ENCODE measurements around the gene NPW. TPM values are rescaled to one million over a fixed set of nuclear protein-coding genes. Genes with fewer than 3 reads are reported as not detected.
"Not testable (repeated sequence)": the region's sequence is repeated elsewhere in the genome, so short reads cannot be mapped to it uniquely, and the experiment has no call there.

NPW gene
- total RNA-seq, 2 experiments from 2014 or later: 29.1 to 34.2 TPM

DNA sequence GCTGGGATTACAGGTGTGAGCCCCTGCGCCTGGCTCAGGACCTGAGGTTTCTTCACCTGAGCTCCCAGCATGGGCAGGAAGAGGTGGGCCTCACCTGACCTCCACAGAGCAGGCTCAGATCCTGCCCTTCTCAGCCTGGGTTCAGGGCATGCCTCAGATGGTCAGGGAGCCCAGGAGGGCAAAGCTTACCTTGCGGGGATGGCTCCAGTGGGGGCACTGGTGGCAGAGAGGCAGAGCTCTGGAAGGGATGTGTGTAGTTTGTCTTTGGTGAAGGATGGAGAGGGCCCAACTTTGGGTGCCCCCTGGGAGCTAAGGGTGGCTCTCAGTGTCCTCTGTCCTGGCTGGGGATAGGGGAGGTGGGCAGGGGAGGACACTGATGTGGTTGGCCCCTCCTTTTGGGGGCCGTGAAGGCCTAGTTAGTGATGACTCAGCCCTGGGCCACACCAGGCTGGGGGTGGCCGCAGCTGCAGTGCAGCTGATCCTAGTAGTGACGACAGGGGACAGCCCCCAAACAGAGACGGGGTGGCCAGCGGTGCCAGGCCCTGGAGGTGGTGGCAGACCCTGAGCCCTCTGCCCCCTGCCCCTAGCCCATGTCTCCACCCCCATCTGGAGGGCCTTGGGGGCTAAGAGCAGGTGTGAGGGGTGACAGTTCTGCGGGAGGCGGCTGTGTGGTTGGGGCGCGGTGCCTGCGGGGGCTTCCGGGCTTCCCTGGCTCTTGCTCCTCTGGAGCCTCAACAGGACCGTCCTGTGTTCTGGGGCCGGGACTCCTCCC, 12.9 kb downstream of the NPW start:
- DNase-seq: no peak
- peaks cover 1% of the 10 kb centered on the region for H3K27me3 Mint-ChIP-seq

DNA sequence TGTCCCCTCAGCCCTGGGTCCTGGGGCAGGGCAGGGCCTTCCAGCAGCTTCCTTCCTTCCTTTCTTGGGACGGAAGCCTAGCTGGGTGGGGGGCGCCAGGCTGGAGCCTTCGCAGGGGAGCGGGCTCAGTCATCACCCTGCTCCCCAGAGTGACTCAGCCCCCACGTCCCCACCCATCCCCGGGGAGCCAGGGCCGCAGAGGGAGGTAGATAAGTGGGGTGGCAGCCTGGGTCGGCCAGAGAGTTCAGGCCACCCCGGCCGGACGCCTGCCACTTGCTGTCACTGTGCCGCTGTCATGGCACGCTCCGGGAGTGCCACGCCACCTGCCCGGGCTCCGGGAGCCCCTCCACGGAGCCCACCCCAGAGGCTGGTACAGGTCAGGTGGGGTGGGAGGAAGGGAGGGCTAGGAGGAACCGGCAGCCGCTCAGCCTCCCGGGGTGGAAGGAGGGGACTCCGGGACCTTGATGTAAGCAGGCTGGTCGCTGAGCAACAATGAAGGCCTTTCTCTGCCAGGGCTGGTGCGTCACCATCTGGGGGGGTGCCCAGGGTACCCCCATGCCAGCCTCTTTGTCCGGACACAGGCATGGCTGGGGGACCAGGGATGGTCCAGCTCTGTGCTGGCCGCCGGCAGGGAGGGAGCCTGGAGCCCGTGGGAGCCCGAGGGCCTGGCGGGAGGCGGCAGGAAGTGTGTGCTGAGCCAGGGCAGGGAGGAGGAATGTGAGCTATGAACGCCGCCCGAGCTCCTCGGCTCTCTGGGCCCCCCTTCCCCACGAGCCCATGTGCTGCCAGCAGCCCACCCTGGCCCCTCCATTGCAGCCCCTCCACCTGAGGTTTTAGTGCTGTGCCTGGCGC, 13.7 kb downstream of the NPW start:
- Mint-ChIP-seq H3K4me1 (no peaks in the 10 kb centered on the region), H3K27ac (no peak overlapping the region), H3K4me3 (peak overlapping the region; percentile 29), H3K27me3 (no peaks in the 10 kb centered on the region), H3K36me3 (no peaks in the 10 kb centered on the region), H3K9me3 (no peaks in the 10 kb centered on the region)
- DNase-seq: no peak

More for the DNA sequence above, 12.9 kb downstream of the NPW start:
- Mint-ChIP-seq H3K4me3 (no peak overlapping the region), H3K27ac (no peak overlapping the region), H3K9me3 (no peaks in the 10 kb centered on the region), H3K4me1 (no peaks in the 10 kb centered on the region), H3K36me3 (no peaks in the 10 kb centered on the region)

DNA sequence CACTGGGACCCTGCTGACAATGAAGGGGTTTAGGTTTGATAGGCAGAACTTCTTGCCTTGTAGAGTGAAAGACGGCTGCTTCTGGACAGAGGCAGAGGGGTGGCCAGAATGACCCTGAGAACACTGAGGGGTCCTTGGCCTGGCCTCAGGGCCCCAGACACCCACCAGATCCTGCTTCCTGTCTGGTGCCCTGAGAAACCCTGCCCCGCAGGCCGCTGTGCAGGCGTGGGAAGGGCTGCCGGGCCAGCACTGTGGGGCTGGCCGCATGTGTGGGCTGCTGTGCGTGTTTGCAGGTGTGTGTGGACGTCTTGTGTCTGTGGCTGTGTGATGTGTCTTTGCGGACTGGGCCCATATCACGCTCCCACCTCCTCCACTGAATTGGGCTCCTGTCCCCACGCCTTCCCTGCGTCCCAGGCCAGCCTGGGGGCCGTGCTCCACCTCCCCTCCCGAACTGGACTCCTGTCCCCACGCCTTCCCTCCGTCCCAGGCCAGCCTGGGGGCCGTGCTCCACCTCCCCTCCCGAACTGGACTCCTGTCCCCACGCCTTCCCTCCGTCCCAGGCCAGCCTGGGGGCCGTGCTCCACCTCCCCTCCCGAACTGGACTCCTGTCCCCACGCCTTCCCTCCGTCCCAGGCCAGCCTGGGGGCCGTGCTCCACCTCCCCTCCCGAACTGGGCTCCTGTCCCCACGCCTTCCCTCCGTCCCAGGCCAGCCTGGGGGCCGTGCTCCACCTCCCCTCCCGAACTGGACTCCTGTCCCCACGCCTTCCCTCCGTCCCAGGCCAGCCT, 14.5 kb downstream of the NPW start:
- not testable (repeated sequence) for H3K4me1 Mint-ChIP-seq

DNA sequence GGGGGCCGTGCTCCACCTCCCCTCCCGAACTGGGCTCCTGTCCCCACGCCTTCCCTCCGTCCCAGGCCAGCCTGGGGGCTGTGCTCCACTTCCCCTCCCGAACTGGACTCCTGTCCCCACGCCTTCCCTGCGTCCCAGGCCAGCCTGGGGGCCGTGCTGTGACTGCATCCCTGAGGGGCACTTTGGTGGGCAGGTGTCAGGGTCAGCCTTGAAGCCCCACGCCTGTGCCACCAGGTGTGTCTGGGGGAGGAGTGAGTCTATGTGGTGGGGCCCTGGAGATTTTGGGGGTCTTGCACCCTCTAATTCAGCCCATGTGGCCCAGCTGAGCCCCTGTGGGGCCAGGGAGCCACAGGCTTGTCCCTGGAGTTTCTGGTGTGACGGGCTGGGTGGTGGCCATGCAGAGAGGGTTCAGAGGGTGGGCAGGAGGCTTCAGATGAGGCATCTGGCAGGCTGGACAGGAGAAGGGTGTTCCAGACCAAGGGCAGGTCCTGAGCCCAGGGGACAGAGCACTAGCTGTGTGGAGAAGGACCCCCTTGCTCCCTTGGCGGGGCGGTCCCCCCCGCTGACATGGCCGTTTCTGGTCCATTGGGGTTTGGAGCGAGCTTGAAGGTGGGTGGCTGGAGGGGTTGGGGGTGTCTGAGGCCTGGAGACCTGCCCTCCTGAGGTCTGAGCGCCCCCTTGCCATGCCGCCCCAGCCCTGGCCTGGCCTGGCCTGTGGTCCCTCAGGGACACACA, 15.3 kb downstream of the NPW start:
- Mint-ChIP-seq H3K4me3 (peak overlapping the region; percentile 7), H3K36me3 (no peaks in the 10 kb centered on the region), H3K9me3 (no peaks in the 10 kb centered on the region), H3K27ac (no peak overlapping the region), H3K27me3 (no peaks in the 10 kb centered on the region), H3K4me1 (no peaks in the 10 kb centered on the region)
- no peak for DNase-seq

More for the DNA sequence above, 14.5 kb downstream of the NPW start:
- not testable (repeated sequence) for H3K9me3 Mint-ChIP-seq, H3K27me3 Mint-ChIP-seq, DNase-seq, H3K27ac Mint-ChIP-seq, H3K36me3 Mint-ChIP-seq
- peak overlapping the region; percentile 29 for H3K4me3 Mint-ChIP-seq

DNA sequence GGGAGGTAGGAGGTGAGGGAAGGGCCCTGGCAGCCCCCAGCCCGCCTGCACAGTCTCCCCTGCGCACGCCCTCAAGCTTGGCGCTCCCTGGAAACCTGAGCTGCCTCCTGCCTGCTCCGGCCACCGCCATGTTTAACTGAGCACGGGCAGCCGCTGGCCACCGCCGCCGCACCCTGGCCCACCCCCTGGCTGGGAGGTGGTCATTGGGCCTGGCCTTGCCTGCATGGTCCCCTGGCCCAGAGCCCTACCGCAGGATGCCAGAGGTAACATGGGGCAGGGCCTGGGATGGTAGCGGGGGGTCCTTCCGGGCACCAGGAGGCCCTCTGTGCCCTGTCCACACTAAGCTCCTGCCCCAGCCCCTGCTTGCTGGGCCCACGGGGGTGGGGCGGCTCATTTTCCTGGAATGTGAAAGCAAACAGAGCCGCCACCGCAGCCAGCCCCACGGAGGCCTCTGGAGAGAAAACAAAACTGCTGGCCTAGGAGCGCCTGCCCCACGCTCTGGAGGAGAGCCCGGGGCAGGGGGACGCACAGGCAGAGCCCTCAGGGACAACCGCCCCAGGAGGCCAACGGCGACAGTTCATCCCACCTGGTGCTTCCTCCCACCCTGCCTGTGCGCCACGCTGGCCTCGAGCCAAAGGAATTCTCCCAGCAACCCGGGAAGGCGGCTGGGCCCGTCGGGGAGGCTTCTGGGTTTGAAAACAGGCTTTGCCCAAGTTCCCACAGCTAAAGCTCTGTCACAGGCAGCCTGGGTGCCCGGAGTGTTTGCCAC, 16.0 kb downstream of the NPW start:
- H3K4me3 Mint-ChIP-seq: no peak overlapping the region
- H3K9me3 Mint-ChIP-seq: no peaks in the 10 kb centered on the region
- no peaks in the 10 kb centered on the region for H3K36me3 Mint-ChIP-seq
- no peaks in the 10 kb centered on the region for H3K27me3 Mint-ChIP-seq
- no peak for DNase-seq
- no peak overlapping the region for H3K27ac Mint-ChIP-seq
- H3K4me1 Mint-ChIP-seq: no peaks in the 10 kb centered on the region

DNA sequence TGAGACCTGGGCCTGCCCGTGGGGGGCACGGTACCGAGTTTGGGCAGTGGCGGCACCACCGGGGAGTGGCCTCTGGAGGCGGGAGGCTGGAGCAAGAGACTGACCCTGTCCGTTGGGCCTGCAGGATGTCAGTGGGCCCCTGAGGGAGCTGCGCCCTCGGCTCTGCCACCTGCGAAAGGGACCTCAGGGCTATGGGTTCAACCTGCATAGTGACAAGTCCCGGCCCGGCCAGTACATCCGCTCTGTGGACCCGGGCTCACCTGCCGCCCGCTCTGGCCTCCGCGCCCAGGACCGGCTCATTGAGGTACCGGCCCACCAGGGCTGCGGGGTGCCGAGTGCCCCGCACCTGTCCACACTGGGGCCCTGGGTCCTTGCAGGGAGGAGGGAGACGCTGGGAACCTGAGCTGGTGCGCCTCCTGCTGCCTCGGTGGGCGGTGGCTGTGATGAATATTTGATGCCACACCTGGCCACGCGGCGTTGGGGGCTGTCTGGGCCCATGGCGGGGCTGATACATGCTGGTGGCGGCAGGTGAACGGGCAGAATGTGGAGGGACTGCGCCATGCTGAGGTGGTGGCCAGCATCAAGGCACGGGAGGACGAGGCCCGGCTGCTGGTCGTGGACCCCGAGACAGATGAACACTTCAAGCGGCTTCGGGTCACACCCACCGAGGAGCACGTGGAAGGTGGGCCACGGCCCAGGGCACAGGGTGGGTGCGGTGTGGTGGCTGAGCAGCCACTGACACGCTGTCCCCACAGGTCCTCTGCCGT, 16.8 kb downstream of the NPW start:
- no peaks in the 10 kb centered on the region for H3K36me3 Mint-ChIP-seq
- no peak overlapping the region for H3K27ac Mint-ChIP-seq
- no peaks in the 10 kb centered on the region for H3K9me3 Mint-ChIP-seq
- H3K4me3 Mint-ChIP-seq: no peak overlapping the region
- DNase-seq: no peak
- H3K4me1 Mint-ChIP-seq: no peaks in the 10 kb centered on the region
- no peaks in the 10 kb centered on the region for H3K27me3 Mint-ChIP-seq

DNA sequence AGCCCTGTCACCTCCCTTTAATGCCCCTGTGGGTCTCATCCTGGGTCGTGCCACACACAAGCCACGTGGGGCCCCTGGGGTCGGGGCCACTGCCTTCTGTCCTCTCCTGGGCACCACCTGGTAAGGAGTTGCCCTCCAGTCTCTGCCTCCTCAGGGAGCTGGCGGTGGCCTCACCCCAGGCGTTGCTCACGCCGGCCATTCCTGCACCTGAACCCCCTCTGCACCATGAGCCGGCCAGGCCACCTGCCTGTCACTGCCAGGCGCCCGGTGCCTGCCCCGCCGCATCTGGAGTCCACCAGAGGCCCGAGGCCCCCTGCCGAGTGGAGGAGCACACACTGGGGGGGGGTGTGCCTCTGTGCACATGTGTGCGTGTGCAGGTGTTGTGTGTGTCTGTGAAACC, 17.5 kb downstream of the NPW start:
- Mint-ChIP-seq H3K27me3 (no peaks in the 10 kb centered on the region), H3K4me3 (no peak overlapping the region), H3K36me3 (no peaks in the 10 kb centered on the region), H3K4me1 (no peaks in the 10 kb centered on the region), H3K9me3 (no peaks in the 10 kb centered on the region), H3K27ac (no peak overlapping the region)
- DNase-seq: no peak

DNA sequence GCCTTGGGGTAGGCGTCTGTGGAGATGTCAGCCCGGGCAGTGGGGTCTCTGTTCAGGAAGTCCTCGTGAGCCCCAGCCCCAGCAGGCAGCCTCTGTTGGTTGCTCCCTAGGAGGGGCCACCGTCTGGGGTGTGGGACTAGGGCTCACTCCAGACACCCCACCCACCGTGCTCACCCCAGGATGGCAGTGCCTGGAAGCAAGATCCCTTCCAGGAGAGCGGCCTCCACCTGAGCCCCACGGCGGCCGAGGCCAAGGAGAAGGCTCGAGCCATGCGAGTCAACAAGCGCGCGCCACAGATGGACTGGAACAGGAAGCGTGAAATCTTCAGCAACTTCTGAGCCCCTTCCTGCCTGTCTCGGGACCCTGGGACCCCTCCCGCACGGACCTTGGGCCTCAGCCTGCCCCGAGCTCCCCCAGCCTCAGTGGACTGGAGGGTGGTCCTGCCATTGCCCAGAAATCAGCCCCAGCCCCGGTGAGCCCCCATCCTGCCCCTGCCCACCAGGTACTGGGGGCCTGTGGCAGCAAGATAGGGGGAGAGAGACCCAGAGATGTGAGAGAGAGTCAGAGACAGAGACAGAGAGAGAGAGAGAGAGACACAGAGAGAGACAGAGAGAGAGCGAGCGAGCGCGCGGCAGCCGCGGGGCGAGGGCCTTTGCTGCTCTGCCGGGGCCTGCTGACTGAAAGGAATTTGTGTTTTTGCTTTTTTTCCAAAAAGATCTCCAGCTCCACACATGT, 18.2 kb downstream of the NPW start:
- no peak overlapping the region for H3K4me3 Mint-ChIP-seq
- H3K4me1 Mint-ChIP-seq: no peaks in the 10 kb centered on the region
- no peaks in the 10 kb centered on the region for H3K36me3 Mint-ChIP-seq
- no peaks in the 10 kb centered on the region for H3K27me3 Mint-ChIP-seq
- H3K27ac Mint-ChIP-seq: no peak overlapping the region
- no peak for DNase-seq
- no peaks in the 10 kb centered on the region for H3K9me3 Mint-ChIP-seq

DNA sequence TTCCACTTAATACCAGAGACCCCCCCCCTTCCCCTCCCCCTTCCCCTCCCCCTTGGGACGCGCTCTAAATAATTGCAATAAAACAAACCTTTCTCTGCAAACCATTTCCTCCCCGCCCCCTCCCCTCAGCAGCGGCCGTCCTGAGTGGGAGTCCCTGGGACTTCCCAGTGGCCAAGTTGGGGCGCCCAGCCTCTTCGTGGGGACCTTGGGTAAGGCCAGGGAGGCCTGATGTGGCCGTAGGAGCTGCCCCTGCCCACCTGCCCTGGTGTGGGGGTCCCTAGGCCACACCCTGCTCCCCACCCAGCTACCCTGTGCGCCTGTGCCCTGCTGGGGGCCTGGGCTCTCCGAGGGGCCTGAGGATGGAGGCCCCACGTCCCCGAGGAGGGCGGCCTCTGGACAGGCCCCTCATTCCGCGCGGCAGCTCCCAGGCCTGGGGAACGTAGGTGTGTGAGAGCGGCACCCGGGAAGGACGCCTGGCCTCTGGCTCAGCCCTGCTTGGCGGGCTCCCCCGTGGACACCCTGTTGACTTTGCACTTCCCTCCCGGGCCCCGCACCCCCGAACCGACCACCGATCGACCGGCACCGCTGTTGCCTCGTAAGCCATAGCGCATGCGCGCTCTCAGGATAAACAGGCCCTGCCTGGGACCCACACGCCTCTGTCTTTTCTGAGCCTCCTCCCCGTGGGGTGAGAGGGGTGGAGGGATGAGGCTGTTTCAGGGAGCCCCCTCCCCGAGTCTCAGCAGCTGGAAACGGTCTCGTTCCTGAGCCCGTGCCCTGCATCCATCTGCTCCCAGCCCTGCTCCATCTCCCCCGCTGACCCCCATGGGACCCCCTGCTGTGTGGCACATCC, 19.0 kb downstream of the NPW start:
- Mint-ChIP-seq H3K27me3 (no peaks in the 10 kb centered on the region), H3K9me3 (no peaks in the 10 kb centered on the region), H3K4me3 (no peak overlapping the region), H3K36me3 (no peaks in the 10 kb centered on the region), H3K4me1 (no peaks in the 10 kb centered on the region), H3K27ac (no peak overlapping the region)
- no peak for DNase-seq

DNA sequence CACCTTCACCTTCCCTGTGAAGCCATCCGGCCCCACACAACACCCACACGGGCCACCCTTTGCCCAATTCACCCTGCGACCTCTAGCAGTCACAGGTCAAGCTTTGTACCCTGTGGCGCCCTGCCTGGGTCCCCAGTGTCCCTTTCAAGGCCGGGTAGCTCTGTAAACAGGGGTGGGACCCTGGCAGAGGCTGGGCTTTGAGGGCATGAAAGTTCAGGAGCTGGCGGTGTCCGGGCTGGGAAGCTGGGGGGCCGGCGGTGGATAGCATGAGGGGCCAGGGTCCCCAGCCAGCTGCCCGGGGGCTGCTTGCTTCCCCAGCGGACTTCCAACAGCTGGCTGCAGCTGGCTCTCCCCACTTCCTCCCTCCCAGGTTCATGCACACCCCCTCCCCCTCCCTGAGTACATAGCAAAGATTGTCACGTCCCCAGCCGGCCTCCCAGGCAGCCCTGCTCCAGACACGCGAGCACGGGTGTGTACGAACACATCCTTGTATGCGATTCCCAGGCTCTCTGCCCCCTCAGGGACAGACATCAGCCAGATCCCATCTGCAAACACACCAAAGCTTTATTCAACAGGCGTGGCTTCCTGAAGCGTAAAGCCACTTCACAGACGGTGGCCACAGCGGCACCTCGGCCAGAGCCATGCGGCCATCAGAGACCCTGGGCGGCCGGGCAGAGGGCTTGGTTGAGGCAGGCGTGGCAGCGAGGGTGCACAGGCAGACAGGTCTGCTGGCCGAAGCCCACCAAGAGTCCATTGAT, 19.9 kb downstream of the NPW start:
- Mint-ChIP-seq H3K27me3 (no peaks in the 10 kb centered on the region), H3K27ac (no peak overlapping the region), H3K9me3 (no peaks in the 10 kb centered on the region), H3K4me3 (no peak overlapping the region), H3K4me1 (no peaks in the 10 kb centered on the region), H3K36me3 (no peaks in the 10 kb centered on the region)
- DNase-seq: no peak

DNA sequence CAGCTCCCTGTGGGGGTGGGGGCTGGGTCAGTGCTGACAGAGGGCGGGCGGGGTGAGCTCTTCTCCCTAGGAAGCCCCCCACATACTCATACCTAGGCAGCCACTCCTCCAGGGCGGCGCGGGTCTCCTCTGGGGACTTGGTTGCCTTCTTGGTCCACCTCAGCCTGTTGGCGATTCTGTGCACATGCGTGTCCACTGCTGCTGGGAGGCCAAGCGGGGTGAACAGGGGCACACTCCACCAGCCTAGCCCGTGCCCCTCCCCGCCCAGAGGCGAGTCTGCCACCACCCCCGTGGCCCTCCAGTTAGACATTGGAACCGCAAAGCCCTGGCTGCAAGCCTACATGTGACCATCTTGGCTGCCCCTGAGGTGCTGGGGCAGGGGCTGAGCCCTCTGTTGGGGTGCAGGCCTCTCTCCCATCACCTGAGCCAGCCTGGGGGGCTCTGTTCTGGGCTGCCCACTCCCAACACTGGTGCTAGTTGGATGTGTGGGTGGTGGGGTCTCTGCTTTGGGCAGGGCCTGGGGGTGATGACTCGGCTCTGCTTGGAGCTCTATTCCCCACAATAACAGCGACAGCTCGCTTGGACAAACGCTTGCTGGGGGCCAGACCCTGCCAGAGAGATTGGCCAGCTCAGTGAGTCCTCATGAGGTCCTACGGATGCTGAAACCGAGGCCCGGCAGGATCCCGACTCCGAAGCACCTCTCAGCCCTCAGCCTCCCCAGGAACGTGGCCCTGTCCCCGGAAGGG, 20.6 kb downstream of the NPW start:
- Mint-ChIP-seq H3K36me3 (no peaks in the 10 kb centered on the region), H3K27ac (no peak overlapping the region), H3K27me3 (no peaks in the 10 kb centered on the region), H3K4me3 (no peak overlapping the region), H3K4me1 (no peaks in the 10 kb centered on the region), H3K9me3 (no peaks in the 10 kb centered on the region)
- no peak for DNase-seq
